ENCODE results near the gene CEACAM16. TPM values are rescaled to one million over a fixed set of nuclear protein-coding genes. Genes with fewer than 3 reads are reported as not detected.

CEACAM16 gene
- total and polyA plus RNA-seq, 10 of the 15 experiments (the other 5 are each of a cell fraction or from before 2014, with no cell fraction given), result not detected

GRCh38 chr19:44653343-44653742, 45.6 kb upstream of the CEACAM16 start:
- 40% methylated on average over 5 of the region's 5 CpGs for WGBS (ENCODE audit: insufficient coverage, insufficient replicate concordance, low lambda C conversion rate, missing lambda C conversion rate)
- CTCF ChIA-PET, result interaction anchor here (0.9 to 4.7 kb wide), 5 partner anchors 70 to 193 kb away, joined by 3 to 46 read pairs (median 9); partner anchors contain the start of gene NECTIN2
- Histone ChIP-seq H3K4me2 (ENCODE audit: control insufficient read depth, insufficient read depth) (no peak overlapping the region), H3K36me3 (ENCODE audit: control insufficient read depth in 2 of 2, insufficient read depth in 2 of 2, low read length in 1 of 2) (no peaks in the 10 kb centered on the region), H3K27ac (ENCODE audit: control insufficient read depth, insufficient read depth) (no peak overlapping the region), H3K9ac (ENCODE audit: control insufficient read depth, insufficient read depth, low read length) (no peak overlapping the region), H3K79me2 (ENCODE audit: control insufficient read depth, insufficient read depth, low read length) (no peaks in the 10 kb centered on the region), H3K4me3 (no peak overlapping the region), H2AFZ (ENCODE audit: control insufficient read depth, low read depth, low read length) (no peak overlapping the region), H3K27me3 (replicated peaks in 1 of 2; ENCODE audit: control insufficient read depth in 2 of 2, insufficient read depth in 2 of 2, low read length in 1 of 2) (no peaks in the 10 kb centered on the region), H3K9me3 (replicated peaks; ENCODE audit: control insufficient read depth, insufficient read depth, low read length) (no peaks in the 10 kb centered on the region), H3K4me1 (ENCODE audit: control insufficient read depth, insufficient read depth, low read length) (no peaks in the 10 kb centered on the region; the same call in 1 of the 2 replicates), H4K20me1 (ENCODE audit: control insufficient read depth, insufficient read depth) (no peaks in the 10 kb centered on the region)
- RAD21 ChIA-PET (ENCODE audit: unreplicated experiment), result interaction anchor here (1.1 kb wide), 1 partner anchor 36 kb away, joined by 6 read pairs; no protein-coding TSS in a partner anchor
- in situ Hi-C loops (cut with MboI) (no loop called here), intact Hi-C loops (cut with micrococcal nuclease; ENCODE audit: unreplicated experiment) (loop anchor here (10.0 kb wide), 2 partner anchors 121 to 191 kb away; partner anchors contain the start of genes CBLC and NECTIN2)
- ATAC-seq (no peak), FAIRE-seq (no peak), DNase-seq (ENCODE audit: low read depth, low spot score) (no peak)
- no peak for TF ChIP-seq MXI1 (IDR thresholded peaks at IDR 0.05; ENCODE audit: low read depth, low read length)
- TF ChIP-seq ZNF622 (IDR thresholded peaks at IDR 0.05), result no peak
- no peak for TF ChIP-seq NBN (IDR thresholded peaks at IDR 0.05)
- no peak for TF ChIP-seq RFX5 (IDR thresholded peaks at IDR 0.05; ENCODE audit: low read depth, low read length)
- TF ChIP-seq RAD51 (IDR thresholded peaks at IDR 0.05), result no peak
- TF ChIP-seq RBBP5 (conservative IDR thresholded peaks at IDR 0.05), result no peak
- TF ChIP-seq HDAC2 (IDR thresholded peaks at IDR 0.05), result no peak
- no peak for TF ChIP-seq SREBF2 (IDR thresholded peaks at IDR 0.05; ENCODE audit: low read length)
- TF ChIP-seq TCF12 (IDR thresholded peaks at IDR 0.05; ENCODE audit: low read depth, low read length), result no peak
- TF ChIP-seq NRF1 (conservative IDR thresholded peaks at IDR 0.05; ENCODE audit: low read depth, low read length), result no peak
- TF ChIP-seq ZNF217 (IDR thresholded peaks at IDR 0.05), result no peak
- TF ChIP-seq ZNF207 (IDR thresholded peaks at IDR 0.05; ENCODE audit: borderline replicate concordance), result no peak
- TF ChIP-seq SMAD5 (IDR thresholded peaks at IDR 0.05; ENCODE audit: low read depth), result no peak
- TF ChIP-seq NFXL1 (IDR thresholded peaks at IDR 0.05; ENCODE audit: borderline replicate concordance), result no peak
- no peak for TF ChIP-seq ELK1 (IDR thresholded peaks at IDR 0.05; ENCODE audit: low read depth, low read length)
- BruUV-seq (replicated peaks), result no TSS peak
- POLR2A ChIA-PET, result no interaction called here
- SMC1A ChIA-PET (ENCODE audit: uncharacterized antibody, unreplicated experiment), result interaction anchor here (1.6 kb wide), 1 partner anchor 76 kb away, joined by 3 read pairs; no protein-coding TSS in a partner anchor

All from GM12878 (cell line).